Trophoblast cell (in vitro differentiated cells and primary cell): ENCODE measurements around the gene TP73.
"Not testable (repeated sequence)": the region's sequence is repeated elsewhere in the genome, so short reads cannot be mapped to it uniquely, and the experiment has no call there.

Source experiments
- DNase-seq, 2 donors: peaks; one replicate each; pipeline ENCODE4 v3.0.0-alpha.2; 2016
- H2AFZ ChIP-seq: 2 replicates; pipeline ENCODE4 v1.6.1; 2013; ENCODE audit warnings: low read length, moderate library complexity, mild to moderate bottlenecking; ENCODE audit not compliant: insufficient read depth, poor library complexity
- H2AK5ac ChIP-seq: 2 replicates; pipeline ENCODE4 v1.6.1; 2013; ENCODE audit warnings: mild to moderate bottlenecking, low read length
- H2BK120ac ChIP-seq: 2 replicates; pipeline ENCODE4 v1.6.1; 2013; ENCODE audit warnings: low read length, mild to moderate bottlenecking, moderate library complexity; ENCODE audit not compliant: insufficient read depth, poor library complexity
- H2BK12ac ChIP-seq: 2 replicates; pipeline ENCODE4 v1.6.1; 2013; ENCODE audit warnings: mild to moderate bottlenecking, low read length, moderate library complexity
- H2BK5ac ChIP-seq: 2 replicates; pipeline ENCODE4 v1.6.1; 2013; ENCODE audit warnings: low read length, low read depth, moderate library complexity, mild to moderate bottlenecking; ENCODE audit not compliant: poor library complexity
- H3K14ac ChIP-seq: 2 replicates; pipeline ENCODE4 v1.6.1; 2013; ENCODE audit warnings: mild to moderate bottlenecking, low read length
- H3K18ac ChIP-seq: 2 replicates; pipeline ENCODE4 v1.6.1; 2013; ENCODE audit warnings: mild to moderate bottlenecking, low read length
- H3K23ac ChIP-seq: 2 replicates; pipeline ENCODE4 v1.6.1; 2013; ENCODE audit warnings: low read length
- H3K27ac ChIP-seq: 2 replicates; pipeline ENCODE4 v1.5.1; 2013; ENCODE audit warnings: low read depth, mild to moderate bottlenecking, inconsistent platforms, low read length, moderate library complexity
- H3K27me3 ChIP-seq: 2 replicates; pipeline ENCODE4 v1.6.1; 2013; ENCODE audit warnings: inconsistent platforms, mild to moderate bottlenecking, low read length, moderate library complexity; ENCODE audit not compliant: insufficient read depth
- H3K36me3 ChIP-seq, 2 experiments: 1 replicate in 1 of 2; 2 replicates in 1 of 2; pipeline ENCODE4 v1.6.1; 2013; ENCODE audit warnings: low read length in 2 of 2, mild to moderate bottlenecking in 2 of 2, moderate library complexity in 1 of 2; ENCODE audit not compliant: insufficient read depth in 2 of 2, control insufficient read depth in 1 of 2
- H3K4ac ChIP-seq: 2 replicates; pipeline ENCODE4 v1.6.1; 2013; ENCODE audit warnings: low read depth, mild to moderate bottlenecking, low read length, moderate library complexity
- H3K4me1 ChIP-seq, 2 experiments: 1 replicate in 1 of 2; 2 replicates in 1 of 2; pipeline ENCODE4 v1.6.1; 2013; ENCODE audit warnings: low read length in 2 of 2, mild to moderate bottlenecking in 2 of 2, moderate library complexity in 1 of 2; ENCODE audit not compliant: insufficient read depth in 2 of 2, control insufficient read depth in 1 of 2
- H3K4me2 ChIP-seq: 2 replicates; pipeline ENCODE4 v1.6.1; 2013; ENCODE audit warnings: inconsistent platforms, mild to moderate bottlenecking, low read length, moderate library complexity
- H3K4me3 ChIP-seq: 2 replicates; pipeline ENCODE4 v1.5.1; 2013; ENCODE audit warnings: mild to moderate bottlenecking, low read depth, low read length, inconsistent platforms
- H3K79me1 ChIP-seq: one replicate; pipeline ENCODE4 v1.6.1; 2013; ENCODE audit warnings: low read length
- H3K79me2 ChIP-seq: 2 replicates; pipeline ENCODE4 v1.6.1; 2013; ENCODE audit warnings: low read length, mild to moderate bottlenecking; ENCODE audit not compliant: control insufficient read depth, insufficient read depth, poor library complexity
- H3K9ac ChIP-seq: 2 replicates; pipeline ENCODE4 v1.6.1; 2013; ENCODE audit warnings: mild to moderate bottlenecking, low read length
- H3K9me3 ChIP-seq: 2 replicates; pipeline ENCODE4 v1.6.1; 2013; ENCODE audit warnings: low read depth, mild to moderate bottlenecking, control low read depth, inconsistent platforms, low read length; ENCODE audit not compliant: insufficient read depth
- H4K12ac ChIP-seq: 2 replicates; pipeline ENCODE4 v1.6.1; 2013; ENCODE audit warnings: low read depth, mild to moderate bottlenecking, low read length, moderate library complexity
- H4K8ac ChIP-seq: 2 replicates; pipeline ENCODE4 v1.6.1; 2013; ENCODE audit warnings: low read depth, mild to moderate bottlenecking, low read length, moderate library complexity
- H4K91ac ChIP-seq: one replicate; pipeline ENCODE4 v1.6.1; 2013; ENCODE audit warnings: low read depth, mild to moderate bottlenecking, low read length, moderate library complexity
- WGBS: extraction: QIAGEN DNeasy Blood & Tissue Kit; methylation state at CpG from one replicate; pipeline ENCODE4 v1.1.7; 2013; ENCODE audit warnings: missing lambda C conversion rate; ENCODE audit not compliant: insufficient read length, insufficient coverage; ENCODE audit errors: extremely low coverage; 5-methylcytosine and 5-hydroxymethylcytosine counted together

The TP73 gene

DNA sequence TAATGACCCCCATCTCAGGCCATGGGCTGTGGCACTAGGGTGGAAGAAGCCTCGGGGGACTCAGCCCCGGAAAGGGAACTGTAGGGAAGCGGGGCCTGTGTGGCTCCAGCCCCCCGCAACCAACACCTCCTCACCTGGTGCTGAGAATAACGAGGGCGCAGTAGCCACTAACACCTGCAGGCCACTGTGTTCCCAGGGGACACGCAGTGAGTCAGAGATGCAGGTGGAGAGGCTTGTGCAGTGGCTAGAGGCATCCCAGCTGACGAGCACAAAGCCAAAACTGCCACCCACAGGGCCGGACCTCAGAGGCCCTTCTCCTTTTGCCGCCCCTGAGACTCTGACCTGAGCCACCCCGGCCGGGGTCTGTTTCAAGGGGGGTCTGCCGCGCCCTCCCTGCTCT, 66.4 kb downstream of the TP73 start:
- no peak overlapping the region for H2BK120ac ChIP-seq
- peaks cover 2% of the 10 kb centered on the region for H3K9me3 ChIP-seq
- DNase-seq: no peak
- no peak overlapping the region for H2BK12ac ChIP-seq
- no peak overlapping the region for H4K91ac ChIP-seq
- no peak overlapping the region for H3K14ac ChIP-seq
- no CpG with 5 or more reads among the region's 14 CpGs for WGBS
- H2AK5ac ChIP-seq: no peak overlapping the region
- no peak overlapping the region for H3K18ac ChIP-seq
- no peak overlapping the region for H3K9ac ChIP-seq
- H3K4me2 ChIP-seq: no peak overlapping the region
- no peak overlapping the region for H4K12ac ChIP-seq
- H3K4me1 ChIP-seq: peaks cover 0 to 2% of the 10 kb centered on the region in 2 experiments
- no peak overlapping the region for H3K4me3 ChIP-seq
- H4K8ac ChIP-seq: no peak overlapping the region
- no peaks in the 10 kb centered on the region for H3K27me3 ChIP-seq
- no peaks in the 10 kb centered on the region for H3K79me1 ChIP-seq
- no peak overlapping the region for H3K23ac ChIP-seq
- H3K79me2 ChIP-seq: no peaks in the 10 kb centered on the region
- no peak overlapping the region for H3K27ac ChIP-seq
- H2BK5ac ChIP-seq: no peak overlapping the region
- H3K4ac ChIP-seq: no peak overlapping the region
- no peak overlapping the region for H2AFZ ChIP-seq
- H3K36me3 ChIP-seq: no peaks in the 10 kb centered on the region

DNA sequence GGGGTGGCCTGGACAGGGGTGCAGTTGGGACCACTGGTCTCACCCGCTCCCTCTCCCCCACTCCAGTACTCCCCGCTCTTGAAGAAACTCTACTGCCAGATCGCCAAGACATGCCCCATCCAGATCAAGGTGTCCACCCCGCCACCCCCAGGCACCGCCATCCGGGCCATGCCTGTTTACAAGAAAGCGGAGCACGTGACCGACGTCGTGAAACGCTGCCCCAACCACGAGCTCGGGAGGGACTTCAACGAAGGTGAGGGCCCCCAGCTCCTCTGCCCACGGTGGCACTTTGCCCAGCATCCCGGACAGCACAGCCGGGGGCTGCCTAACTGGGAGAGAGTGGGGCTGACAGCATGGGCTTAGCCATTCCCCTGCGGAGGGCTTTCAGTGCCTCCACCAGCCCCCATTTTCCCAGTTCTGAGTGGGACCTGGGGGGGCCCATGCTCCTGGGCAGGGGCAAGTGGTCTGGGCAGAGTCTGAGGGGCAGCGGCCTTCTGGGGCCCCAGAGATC, 69.7 kb downstream of the TP73 start:
- no peak overlapping the region for H3K4me3 ChIP-seq
- H4K8ac ChIP-seq: no peak overlapping the region
- H3K9me3 ChIP-seq: peaks cover 2% of the 10 kb centered on the region
- H3K14ac ChIP-seq: no peak overlapping the region
- H2BK12ac ChIP-seq: no peak overlapping the region
- no peak overlapping the region for H3K4me2 ChIP-seq
- peaks cover 0 to 2% of the 10 kb centered on the region in 2 experiments for H3K4me1 ChIP-seq
- no peak overlapping the region for H4K91ac ChIP-seq
- no peaks in the 10 kb centered on the region for H3K79me1 ChIP-seq
- H3K27me3 ChIP-seq: no peaks in the 10 kb centered on the region
- no peak overlapping the region for H2BK5ac ChIP-seq
- no peak overlapping the region for H3K27ac ChIP-seq
- no peak overlapping the region for H4K12ac ChIP-seq
- no peak overlapping the region for H3K23ac ChIP-seq
- no peak overlapping the region for H3K9ac ChIP-seq
- no peak overlapping the region for H3K4ac ChIP-seq
- H2AK5ac ChIP-seq: no peak overlapping the region
- no peaks in the 10 kb centered on the region for H3K36me3 ChIP-seq
- H3K18ac ChIP-seq: no peak overlapping the region
- H2AFZ ChIP-seq: no peak overlapping the region
- H2BK120ac ChIP-seq: no peak overlapping the region
- no peaks in the 10 kb centered on the region for H3K79me2 ChIP-seq
- DNase-seq: no peak
- WGBS: no CpG with 5 or more reads among the region's 20 CpGs

DNA sequence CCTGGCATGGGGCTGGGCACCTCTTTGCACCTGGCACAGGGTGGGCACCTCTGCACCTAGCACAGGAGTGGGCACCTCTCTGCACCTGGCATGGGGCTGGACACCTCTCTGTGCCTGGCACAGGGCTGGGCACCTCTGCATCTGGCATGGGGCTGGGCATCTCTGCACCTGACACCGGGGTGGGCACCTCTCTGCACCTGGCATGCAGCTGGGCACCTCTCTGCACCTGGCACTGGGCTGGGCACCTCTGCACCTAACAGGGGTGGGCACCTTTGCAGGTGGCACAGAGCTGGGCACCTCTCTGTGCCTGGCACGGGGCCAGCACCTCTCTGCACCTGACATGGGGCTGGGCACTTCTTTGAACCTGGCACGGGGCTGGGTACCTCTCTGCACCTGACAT, 70.5 kb downstream of the TP73 start:
- no peak for DNase-seq
- WGBS: no CpG with 5 or more reads among the region's 3 CpGs

DNA sequence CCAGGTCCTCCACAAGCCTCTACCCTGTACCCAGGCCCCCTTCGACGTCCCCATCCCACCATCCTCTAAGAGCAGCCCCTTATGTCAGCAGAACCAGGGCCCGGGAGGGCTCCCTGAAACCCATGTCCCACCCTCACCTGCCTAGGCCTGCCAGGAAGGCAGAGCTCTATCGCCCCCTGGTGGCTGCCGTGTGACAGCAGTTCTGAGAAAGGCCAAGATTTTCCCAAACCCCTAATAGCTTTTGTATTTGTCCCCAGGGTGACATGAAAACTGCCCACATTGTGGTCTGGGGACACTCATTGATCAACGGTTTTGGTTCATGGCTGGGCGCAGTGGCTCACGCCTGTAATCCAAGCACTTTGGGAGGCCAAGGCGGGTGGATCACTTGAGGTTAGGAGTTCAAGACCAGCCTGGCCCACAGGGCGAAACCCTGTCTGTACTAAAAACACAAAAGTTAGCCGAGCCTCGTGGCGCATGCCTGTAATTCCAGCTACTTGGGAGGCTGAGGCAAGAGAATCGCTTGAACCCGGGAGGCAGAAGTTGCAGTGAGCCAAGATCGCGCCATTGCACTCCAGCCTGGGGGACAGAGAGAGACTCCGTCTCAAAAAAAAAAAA, 72.2 kb downstream of the TP73 start:
- not testable (repeated sequence) for H3K4me1 ChIP-seq, H3K14ac ChIP-seq, H3K23ac ChIP-seq, H2BK120ac ChIP-seq, H3K9ac ChIP-seq, H3K18ac ChIP-seq, H3K36me3 ChIP-seq, H3K4me2 ChIP-seq, H2BK12ac ChIP-seq, H2AFZ ChIP-seq, H3K79me2 ChIP-seq, H2AK5ac ChIP-seq, H3K4ac ChIP-seq, H4K8ac ChIP-seq, H2BK5ac ChIP-seq, H4K12ac ChIP-seq, H3K4me3 ChIP-seq, H3K9me3 ChIP-seq, H3K27ac ChIP-seq, H3K79me1 ChIP-seq, H4K91ac ChIP-seq, H3K27me3 ChIP-seq
- WGBS: no CpG with 5 or more reads among the region's 18 CpGs
- DNase-seq: peak; percentile 59 to 90

More for the DNA sequence above, 70.5 kb downstream of the TP73 start:
- Histone ChIP-seq H4K91ac (no peak overlapping the region), H3K4me1 (peaks cover 0 to 2% of the 10 kb centered on the region in 2 experiments), H2AFZ (no peak overlapping the region), H3K9me3 (peaks cover under 1% of the 10 kb centered on the region), H3K4me3 (no peak overlapping the region), H3K18ac (no peak overlapping the region), H2BK5ac (no peak overlapping the region), H3K79me1 (no peaks in the 10 kb centered on the region), H3K27me3 (no peaks in the 10 kb centered on the region), H3K9ac (no peak overlapping the region), H3K79me2 (no peaks in the 10 kb centered on the region), H4K12ac (no peak overlapping the region), H2BK12ac (no peak overlapping the region), H2AK5ac (no peak overlapping the region), H2BK120ac (no peak overlapping the region), H3K27ac (no peak overlapping the region), H3K4ac (no peak overlapping the region), H3K4me2 (no peak overlapping the region), H4K8ac (no peak overlapping the region), H3K36me3 (no peaks in the 10 kb centered on the region), H3K23ac (no peak overlapping the region), H3K14ac (no peak overlapping the region)
